ENCODE results near the gene SPACA1. TPM values are rescaled to one million over a fixed set of nuclear protein-coding genes. Genes with fewer than 3 reads are reported as not detected.

SPACA1 gene
- total and polyA plus RNA-seq, 9 donors: not detected

DNA sequence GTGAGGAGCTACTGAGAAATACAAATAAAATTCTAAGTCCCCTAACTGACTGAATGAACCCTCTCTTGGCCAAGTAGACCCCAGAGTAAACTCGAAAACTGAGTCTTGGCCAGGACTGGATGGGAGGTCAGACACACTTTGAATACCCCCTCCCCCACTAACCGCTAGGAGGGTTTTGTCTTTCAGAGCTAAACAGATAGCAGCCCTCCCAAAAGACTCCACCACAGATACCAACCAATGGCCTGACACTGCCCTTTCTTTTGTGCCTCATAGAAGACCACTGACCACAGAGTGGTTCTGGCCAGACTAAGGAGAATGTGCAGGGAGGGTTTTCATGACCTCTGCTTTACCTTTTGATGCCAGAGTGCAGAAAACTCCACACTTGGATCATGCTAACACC lies 42.1 kb downstream of the SPACA1 start:
- H3K9me3 ChIP-seq: no peaks in the 10 kb centered on the region
- H3K27me3 ChIP-seq: no peaks in the 10 kb centered on the region
- no peak overlapping the region for H3K4me3 ChIP-seq
- H3K4me1 ChIP-seq (ENCODE audit: insufficient read depth): no peaks in the 10 kb centered on the region
- intact Hi-C loops (cut with DNase I): no loop called here
- 55 to 73% (median 66%) methylated on average over 2 of the region's 2 CpGs for WGBS, 3 donors
- TF ChIP-seq EP300 (IDR thresholded peaks at IDR 0.05) (no peak), CTCF (IDR thresholded peaks at IDR 0.05) (no peak), POLR2A (IDR thresholded peaks at IDR 0.05) (no peak)
- H3K27ac ChIP-seq: no peak overlapping the region
- DNase-seq: no peak
- H3K36me3 ChIP-seq: no peaks in the 10 kb centered on the region

DNA sequence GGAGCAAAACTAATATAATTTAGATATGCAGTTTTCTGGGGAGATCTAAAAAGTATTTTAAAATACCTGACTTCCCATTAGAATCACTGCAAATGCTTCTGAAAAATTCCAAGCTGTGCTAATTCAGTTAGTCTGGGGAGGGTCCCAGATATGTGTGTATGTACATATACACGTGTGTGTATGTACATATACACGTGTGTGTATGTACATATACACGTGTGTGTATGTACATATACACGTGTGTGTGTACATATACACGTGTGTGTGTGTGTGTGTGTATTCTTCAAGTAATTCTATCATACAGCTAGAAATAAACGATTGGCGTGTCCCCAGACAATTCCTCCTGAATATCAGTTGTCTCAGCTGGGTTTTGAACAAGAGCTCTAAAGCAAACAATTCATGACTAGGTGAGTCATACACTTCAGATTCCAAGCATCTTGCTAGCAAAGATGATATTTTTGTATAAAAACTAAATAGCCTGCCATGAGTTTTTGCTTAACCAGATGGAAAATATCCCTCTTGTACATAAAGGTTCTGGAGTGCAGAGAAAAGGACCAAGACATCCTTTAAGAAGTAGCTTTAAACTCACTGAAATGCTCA lies 58.2 kb downstream of the SPACA1 start:
- no peaks in the 10 kb centered on the region for H3K27me3 ChIP-seq
- H3K9me3 ChIP-seq: no peaks in the 10 kb centered on the region
- H3K36me3 ChIP-seq: no peaks in the 10 kb centered on the region
- H3K4me1 ChIP-seq (ENCODE audit: insufficient read depth): no peaks in the 10 kb centered on the region
- 78 to 83% (median 83%) methylated on average over 7 of the region's 7 CpGs for WGBS, 3 donors
- DNase-seq: no peak
- no peak for TF ChIP-seq EP300 (IDR thresholded peaks at IDR 0.05)
- no peak for TF ChIP-seq CTCF (IDR thresholded peaks at IDR 0.05)
- no peak for TF ChIP-seq POLR2A (IDR thresholded peaks at IDR 0.05)
- intact Hi-C loops (cut with DNase I): no loop called here
- no peak overlapping the region for H3K27ac ChIP-seq
- no peak overlapping the region for H3K4me3 ChIP-seq

DNA sequence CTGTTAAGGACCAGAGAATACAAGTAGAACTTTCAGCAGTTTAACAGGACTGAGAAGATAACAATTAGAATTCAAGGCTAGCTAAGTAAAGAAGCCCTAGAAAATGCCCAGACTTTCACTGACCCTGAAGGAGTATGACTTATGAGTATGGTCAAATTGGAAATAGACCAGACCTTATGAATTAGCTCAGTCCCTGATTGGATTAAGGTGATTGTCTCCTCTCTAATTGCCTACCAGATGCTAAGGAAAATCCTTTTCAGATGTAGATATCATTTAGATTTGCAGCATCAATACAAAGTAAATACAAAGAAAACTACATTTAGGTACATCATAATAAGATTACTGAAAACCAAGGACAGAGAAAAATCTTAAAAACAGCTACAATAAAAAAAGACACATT lies 59.6 kb downstream of the SPACA1 start:
- TF ChIP-seq POLR2A (IDR thresholded peaks at IDR 0.05): no peak
- no peak for TF ChIP-seq EP300 (IDR thresholded peaks at IDR 0.05)
- TF ChIP-seq CTCF (IDR thresholded peaks at IDR 0.05): no peak
- no peak for DNase-seq
- no peak overlapping the region for H3K4me3 ChIP-seq
- H3K36me3 ChIP-seq: no peaks in the 10 kb centered on the region
- intact Hi-C loops (cut with DNase I): no loop called here
- H3K27me3 ChIP-seq: no peaks in the 10 kb centered on the region
- no peaks in the 10 kb centered on the region for H3K4me1 ChIP-seq (ENCODE audit: insufficient read depth)
- H3K9me3 ChIP-seq: no peaks in the 10 kb centered on the region
- H3K27ac ChIP-seq: no peak overlapping the region

GRCh38 chr6:88111991-88112390 lies 64.3 kb downstream of the SPACA1 start:
- H3K36me3 ChIP-seq: no peaks in the 10 kb centered on the region
- TF ChIP-seq POLR2A (IDR thresholded peaks at IDR 0.05) (no peak), EP300 (IDR thresholded peaks at IDR 0.05) (no peak), CTCF (IDR thresholded peaks at IDR 0.05) (no peak)
- no peaks in the 10 kb centered on the region for H3K27me3 ChIP-seq
- intact Hi-C loops (cut with DNase I): no loop called here
- H3K27ac ChIP-seq: no peak overlapping the region
- no peaks in the 10 kb centered on the region for H3K4me1 ChIP-seq (ENCODE audit: insufficient read depth)
- no peaks in the 10 kb centered on the region for H3K9me3 ChIP-seq
- H3K4me3 ChIP-seq: no peak overlapping the region
- WGBS, 3 donors: 53 to 59% (median 58%) methylated on average over 5 of the region's 5 CpGs
- DNase-seq: no peak

Data from ovary (tissue), 9 donors.